Coronary artery (tissue), 2 donors: Measurements from ENCODE around the gene RASAL2.

Source experiments
- DNase-seq: peaks from one replicate; pipeline ENCODE4 v3.0.0-alpha.2; 2017; ENCODE audit warnings: low spot score
- H3K27ac ChIP-seq, 2 donors: fragments of 200-600 bp; sonication (generic); one replicate each; pipeline ENCODE4 v1.5.1; 2016 to 2019
- H3K4me3 ChIP-seq: fragments of 200-600 bp; sonication (generic); 2 replicates; pipeline ENCODE4 v1.5.1; 2016; ENCODE audit warnings: mild to moderate bottlenecking, moderate library complexity
- CTCF ChIP-seq: fragments of 200-600 bp; sonication (generic); IDR thresholded peaks from one replicate; pipeline ENCODE4 v1.5.1; 2019; ENCODE audit warnings: antibody characterized with exemption

The RASAL2 gene

DNA sequence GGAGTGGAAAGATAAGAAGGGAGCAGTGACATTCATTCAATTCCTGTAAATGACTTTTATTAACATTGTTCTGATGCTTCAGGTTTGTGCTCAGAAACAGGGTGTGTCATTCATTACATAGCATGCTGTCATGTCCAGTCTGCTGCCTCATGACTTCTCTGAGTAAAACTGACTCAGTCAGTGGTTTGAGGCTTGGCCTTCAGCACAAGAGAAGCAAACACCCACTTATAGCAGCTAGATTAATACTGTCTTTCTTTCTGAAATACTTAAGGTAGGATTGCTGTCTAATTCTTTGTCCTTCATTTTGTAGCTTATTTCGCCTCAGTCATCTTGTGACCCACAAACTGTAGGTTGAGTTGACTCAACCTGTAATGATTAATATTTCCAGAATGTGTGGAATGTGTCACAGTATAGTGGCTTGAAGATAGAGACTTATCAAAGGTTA, 32.9 kb downstream of the RASAL2 start:
- no peak for TF ChIP-seq CTCF
- DNase-seq = no peak
- Histone ChIP-seq H3K4me3 (peak overlapping the region; percentile 8), H3K27ac (peak overlapping the region in 1 of 2 donors; percentile 58)

DNA sequence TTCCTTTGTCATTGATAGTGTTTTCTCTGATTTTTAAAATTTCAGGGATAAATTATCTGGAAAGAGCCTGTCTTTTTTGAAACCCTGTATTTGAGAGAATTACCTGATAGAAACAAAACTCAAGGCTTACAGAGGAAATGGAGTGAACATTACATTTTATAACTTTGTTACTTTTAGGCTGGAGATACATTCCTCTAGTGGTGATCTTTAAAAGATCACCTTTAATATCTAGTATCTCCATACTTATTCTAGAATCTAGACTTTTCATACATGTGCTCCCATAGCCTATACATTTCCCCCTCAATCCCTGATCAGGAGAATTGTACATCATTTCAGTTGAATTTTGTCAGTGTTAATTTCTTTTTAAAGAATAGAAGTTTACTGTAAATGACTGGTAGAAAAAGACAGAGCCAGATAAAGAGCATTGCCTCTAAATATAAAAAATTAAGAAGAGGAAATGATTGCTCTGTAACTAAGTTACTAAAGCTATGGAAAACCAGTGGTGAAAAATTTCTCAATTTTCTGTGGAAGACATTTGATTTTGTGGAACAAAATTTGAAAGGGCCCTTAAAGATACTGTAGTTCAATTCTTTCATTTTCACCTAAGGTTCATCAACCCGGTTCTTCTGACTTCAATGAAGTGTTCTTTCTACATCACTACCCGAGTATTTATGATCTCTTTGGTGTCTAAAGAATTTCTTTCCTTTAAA, 33.7 kb downstream of the RASAL2 start:
- no peak for TF ChIP-seq CTCF

DNA sequence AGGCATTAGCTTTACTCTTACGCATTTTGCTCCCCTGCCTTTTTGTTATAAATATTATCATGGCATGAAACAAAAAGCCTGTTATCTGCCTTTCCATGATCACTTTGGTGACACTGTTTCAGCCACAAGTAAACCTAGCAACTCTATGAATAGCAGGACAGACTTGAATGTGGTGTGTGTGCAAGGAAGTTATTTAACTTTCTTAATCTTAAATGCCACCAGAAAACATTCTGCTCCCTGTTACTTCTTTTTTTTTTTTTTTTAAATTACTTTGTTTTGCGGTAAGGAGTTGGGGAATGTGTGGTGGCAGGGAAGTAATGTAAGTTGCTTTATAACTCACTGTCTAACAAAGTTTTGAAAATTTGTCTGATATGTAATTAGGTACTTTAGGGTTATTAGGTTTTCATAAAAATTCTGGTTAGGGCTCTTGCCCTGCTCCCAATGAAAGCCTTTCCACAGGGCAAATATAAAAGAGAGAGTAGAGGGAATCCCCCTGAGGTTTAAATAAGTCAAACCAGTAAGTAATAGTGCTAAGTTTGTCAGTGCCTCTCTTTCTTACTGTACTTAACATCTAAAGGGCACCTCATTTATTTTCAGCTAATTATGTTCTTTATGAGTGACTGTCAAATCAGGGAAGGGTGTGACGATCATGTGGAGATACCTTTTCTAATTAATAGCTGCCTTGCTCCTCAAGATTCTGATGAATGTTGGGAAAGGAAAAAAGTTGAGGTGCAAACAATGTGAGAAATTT, 39.5 kb downstream of the RASAL2 start:
- Histone ChIP-seq H3K4me3 (no peak overlapping the region), H3K27ac (peak overlapping the region in 1 of 2 donors; percentile 39)
- no peak for DNase-seq
- TF ChIP-seq CTCF = no peak

More for the DNA sequence above, 33.7 kb downstream of the RASAL2 start:
- no peak for DNase-seq
- Histone ChIP-seq H3K4me3 (no peak overlapping the region), H3K27ac (peak overlapping the region in 1 of 2 donors; percentile 58)

GRCh38 chr1:178134061-178134460, 40.2 kb downstream of the RASAL2 start:
- no peak overlapping the region for H3K27ac ChIP-seq
- no peak overlapping the region for H3K4me3 ChIP-seq
- TF ChIP-seq CTCF = no peak
- DNase-seq = no peak

- Histone ChIP-seq H3K4me3 (peak overlapping the region; percentile 0), H3K27ac (peak overlapping the region in 1 of 2 donors; percentile 1)
- no peak for TF ChIP-seq CTCF
- no peak for DNase-seq
Observed at GRCh38 chr1:178137238-178137637, 43.3 kb downstream of the RASAL2 start.

DNA sequence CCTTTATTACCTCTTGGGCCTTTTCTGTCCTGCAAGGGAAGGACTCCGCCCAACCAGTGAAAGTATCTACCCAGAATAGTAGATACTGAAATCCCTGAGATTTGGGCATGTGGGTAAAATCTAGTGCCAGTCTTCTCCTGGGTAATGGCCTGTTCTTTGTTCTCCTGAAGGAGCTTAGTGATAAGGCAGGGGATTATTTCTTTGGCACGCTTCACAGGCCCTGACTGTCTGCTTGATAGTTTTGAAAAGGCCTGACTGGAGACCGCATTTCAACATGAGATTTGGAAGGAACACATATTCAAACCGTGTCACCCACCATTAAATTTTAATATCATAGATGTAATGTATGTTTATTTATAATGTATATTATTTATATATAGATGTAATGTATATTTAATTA, 48.9 kb downstream of the RASAL2 start:
- no peak for TF ChIP-seq CTCF
- H3K4me3 ChIP-seq = no peak overlapping the region
- no peak overlapping the region for H3K27ac ChIP-seq
- DNase-seq = no peak
